ENCODE results near the gene TMEM114. TPM values are rescaled to one million over a fixed set of nuclear protein-coding genes. Genes with fewer than 3 reads are reported as not detected.

The TMEM114 gene
- total RNA-seq, 1 experiment from 2014 or later = not detected

- no peak for DNase-seq
- no peak overlapping the region for H3K27ac Mint-ChIP-seq (ENCODE audit: unreplicated experiment)
- peaks cover 1% of the 10 kb centered on the region for H3K9me3 Mint-ChIP-seq (ENCODE audit: unreplicated experiment)
- H3K27me3 Mint-ChIP-seq (ENCODE audit: insufficient read depth, unreplicated experiment) = peaks cover 2% of the 10 kb centered on the region
- H3K4me3 Mint-ChIP-seq (ENCODE audit: unreplicated experiment) = no peak overlapping the region
- no peak overlapping the region for H3K4me3 ChIP-seq (ENCODE audit: low read depth, low read length)
- H3K4me1 ChIP-seq = no peaks in the 10 kb centered on the region
- TF ChIP-seq CTCF (IDR thresholded peaks at IDR 0.05; ENCODE audit: insufficient read depth in 1 of 2, low read depth in 1 of 2, low read length in 1 of 2, severe bottlenecking in 1 of 2, unreplicated experiment in 1 of 2) = no peak
- ChIA-PET POLR2A (no interaction called here), CTCF (no interaction called here)
- no peaks in the 10 kb centered on the region for H3K27me3 ChIP-seq (replicated peaks; ENCODE audit: control insufficient read depth, insufficient read depth, low read length)
- no peaks in the 10 kb centered on the region for H3K36me3 ChIP-seq (ENCODE audit: control insufficient read depth, insufficient read depth, low read length)
- BruUV-seq (replicated peaks) = no TSS peak
- H3K4me1 Mint-ChIP-seq (ENCODE audit: low read depth, unreplicated experiment) = no peaks in the 10 kb centered on the region
- no peaks in the 10 kb centered on the region for H3K9me3 ChIP-seq
- no peaks in the 10 kb centered on the region for H3K36me3 Mint-ChIP-seq (ENCODE audit: insufficient read depth, unreplicated experiment)
- intact Hi-C loops (cut with micrococcal nuclease; ENCODE audit: unreplicated experiment) = no loop called here
Measured at GRCh38 chr16:8590811-8591210, 500 bp upstream of the TMEM114 start.

- Histone ChIP-seq H3K27me3 (replicated peaks; ENCODE audit: control insufficient read depth, insufficient read depth, low read length) (no peaks in the 10 kb centered on the region), H3K9me3 (no peaks in the 10 kb centered on the region), H3K36me3 (ENCODE audit: control insufficient read depth, insufficient read depth, low read length) (no peaks in the 10 kb centered on the region), H3K4me3 (ENCODE audit: low read depth, low read length) (no peak overlapping the region), H3K4me1 (no peaks in the 10 kb centered on the region)
- no TSS peak for BruUV-seq (replicated peaks)
- intact Hi-C loops (cut with micrococcal nuclease; ENCODE audit: unreplicated experiment) = no loop called here
- no peaks in the 10 kb centered on the region for H3K9me3 Mint-ChIP-seq (ENCODE audit: unreplicated experiment)
- TF ChIP-seq CTCF (IDR thresholded peaks at IDR 0.05; ENCODE audit: insufficient read depth in 1 of 2, low read depth in 1 of 2, low read length in 1 of 2, severe bottlenecking in 1 of 2, unreplicated experiment in 1 of 2) = no peak
- CTCF ChIA-PET = no interaction called here
- no peak for DNase-seq
- H3K27ac Mint-ChIP-seq (ENCODE audit: unreplicated experiment) = no peak overlapping the region
- POLR2A ChIA-PET = interaction anchor here (0.5 kb wide), 1 partner anchor 221 kb away, joined by 5 read pairs; no protein-coding TSS in a partner anchor
- H3K4me1 Mint-ChIP-seq (ENCODE audit: low read depth, unreplicated experiment) = no peaks in the 10 kb centered on the region
- H3K27me3 Mint-ChIP-seq (ENCODE audit: insufficient read depth, unreplicated experiment) = peaks cover 2% of the 10 kb centered on the region
- no peaks in the 10 kb centered on the region for H3K36me3 Mint-ChIP-seq (ENCODE audit: insufficient read depth, unreplicated experiment)
- no peak overlapping the region for H3K4me3 Mint-ChIP-seq (ENCODE audit: unreplicated experiment)
Measured at GRCh38 chr16:8589057-8589899, 1.0 kb downstream of the TMEM114 start.

- no peaks in the 10 kb centered on the region for H3K4me1 Mint-ChIP-seq (ENCODE audit: low read depth, unreplicated experiment)
- POLR2A ChIA-PET = no interaction called here
Measured at GRCh38 chr16:8588682-8589056, 1.6 kb downstream of the TMEM114 start.

More at GRCh38 chr16:8588682-8589056, 1.6 kb downstream of the TMEM114 start:
- Histone ChIP-seq H3K36me3 (ENCODE audit: control insufficient read depth, insufficient read depth, low read length) (no peaks in the 10 kb centered on the region), H3K9me3 (no peaks in the 10 kb centered on the region), H3K27me3 (replicated peaks; ENCODE audit: control insufficient read depth, insufficient read depth, low read length) (no peaks in the 10 kb centered on the region), H3K4me3 (ENCODE audit: low read depth, low read length) (no peak overlapping the region), H3K4me1 (no peaks in the 10 kb centered on the region)
- Mint-ChIP-seq H3K4me3 (ENCODE audit: unreplicated experiment) (no peak overlapping the region), H3K27me3 (ENCODE audit: insufficient read depth, unreplicated experiment) (peaks cover 2% of the 10 kb centered on the region), H3K27ac (ENCODE audit: unreplicated experiment) (no peak overlapping the region), H3K9me3 (ENCODE audit: unreplicated experiment) (no peaks in the 10 kb centered on the region), H3K36me3 (ENCODE audit: insufficient read depth, unreplicated experiment) (no peaks in the 10 kb centered on the region)
- intact Hi-C loops (cut with micrococcal nuclease; ENCODE audit: unreplicated experiment) = no loop called here
- no TSS peak for BruUV-seq (replicated peaks)
- CTCF ChIA-PET = no interaction called here
- TF ChIP-seq CTCF (IDR thresholded peaks at IDR 0.05; ENCODE audit: insufficient read depth in 1 of 2, low read depth in 1 of 2, low read length in 1 of 2, severe bottlenecking in 1 of 2, unreplicated experiment in 1 of 2) = no peak
- no peak for DNase-seq

All from Caco-2 (cell line).